ENCODE data around the gene TRPC6.

TRPC6 gene

GRCh38 chr11:101434026-101434643, 149.7 kb downstream of the TRPC6 start:
- H3K27ac ChIP-seq, result no peak overlapping the region
- H3K36me3 ChIP-seq (ENCODE audit: insufficient read depth, low read length), result no peaks in the 10 kb centered on the region
- no peaks in the 10 kb centered on the region for H3K9me3 ChIP-seq (ENCODE audit: low read depth, low read length)
- TF ChIP-seq POLR2AphosphoS5 (IDR thresholded peaks at IDR 0.05; ENCODE audit: borderline replicate concordance, low read depth, low read length), result no peak
- no peak for TF ChIP-seq EZH2 (IDR thresholded peaks at IDR 0.05)
- TF ChIP-seq FOXP2 (optimal IDR thresholded peaks at IDR 0.05; ENCODE audit: control extremely low read depth, extremely low read length, insufficient read depth), result no peak
- H3K4me3 ChIP-seq, result no peak overlapping the region
- no peak overlapping the region for H3K9ac ChIP-seq (ENCODE audit: insufficient read length)
- no peak for DNase-seq (ENCODE audit: low read depth, low spot score)

GRCh38 chr11:101433151-101433550, 150.7 kb downstream of the TRPC6 start:
- H3K9me3 ChIP-seq (ENCODE audit: low read depth, low read length), result no peaks in the 10 kb centered on the region
- DNase-seq (ENCODE audit: low read depth, low spot score), result no peak
- no peak overlapping the region for H3K9ac ChIP-seq (ENCODE audit: insufficient read length)
- no peak overlapping the region for H3K4me3 ChIP-seq
- TF ChIP-seq EZH2 (IDR thresholded peaks at IDR 0.05) (no peak), FOXP2 (optimal IDR thresholded peaks at IDR 0.05; ENCODE audit: control extremely low read depth, extremely low read length, insufficient read depth) (no peak), POLR2AphosphoS5 (IDR thresholded peaks at IDR 0.05; ENCODE audit: borderline replicate concordance, low read depth, low read length) (no peak)
- no peaks in the 10 kb centered on the region for H3K36me3 ChIP-seq (ENCODE audit: insufficient read depth, low read length)
- no peak overlapping the region for H3K27ac ChIP-seq

GRCh38 chr11:101429703-101430540, 153.9 kb downstream of the TRPC6 start:
- Histone ChIP-seq H3K9ac (ENCODE audit: insufficient read length) (no peak overlapping the region), H3K9me3 (ENCODE audit: low read depth, low read length) (no peaks in the 10 kb centered on the region), H3K4me3 (no peak overlapping the region), H3K36me3 (ENCODE audit: insufficient read depth, low read length) (no peaks in the 10 kb centered on the region), H3K27ac (no peak overlapping the region)
- TF ChIP-seq POLR2AphosphoS5 (IDR thresholded peaks at IDR 0.05; ENCODE audit: borderline replicate concordance, low read depth, low read length) (no peak), EZH2 (IDR thresholded peaks at IDR 0.05) (no peak), FOXP2 (optimal IDR thresholded peaks at IDR 0.05; ENCODE audit: control extremely low read depth, extremely low read length, insufficient read depth) (no peak)
- DNase-seq (ENCODE audit: low read depth, low spot score), result no peak

- Histone ChIP-seq H3K9me3 (ENCODE audit: low read depth, low read length) (no peaks in the 10 kb centered on the region), H3K9ac (ENCODE audit: insufficient read length) (no peak overlapping the region), H3K27ac (no peak overlapping the region), H3K4me3 (no peak overlapping the region), H3K36me3 (ENCODE audit: insufficient read depth, low read length) (no peaks in the 10 kb centered on the region)
- no peak for DNase-seq (ENCODE audit: low read depth, low spot score)
- no peak for TF ChIP-seq FOXP2 (optimal IDR thresholded peaks at IDR 0.05; ENCODE audit: control extremely low read depth, extremely low read length, insufficient read depth)
- TF ChIP-seq EZH2 (IDR thresholded peaks at IDR 0.05), result no peak
- no peak for TF ChIP-seq POLR2AphosphoS5 (IDR thresholded peaks at IDR 0.05; ENCODE audit: borderline replicate concordance, low read depth, low read length)
These were observed 154.9 kb downstream of the TRPC6 start for GRCh38 chr11:101428918-101429317.

- TF ChIP-seq FOXP2 (optimal IDR thresholded peaks at IDR 0.05; ENCODE audit: control extremely low read depth, extremely low read length, insufficient read depth) (no peak), EZH2 (IDR thresholded peaks at IDR 0.05) (no peak), POLR2AphosphoS5 (IDR thresholded peaks at IDR 0.05; ENCODE audit: borderline replicate concordance, low read depth, low read length) (no peak)
- no peak overlapping the region for H3K9ac ChIP-seq (ENCODE audit: insufficient read length)
- H3K9me3 ChIP-seq (ENCODE audit: low read depth, low read length), result no peaks in the 10 kb centered on the region; the same call in 1 of the 2 replicates
- DNase-seq (ENCODE audit: low read depth, low spot score), result no peak
- no peak overlapping the region for H3K27ac ChIP-seq
- no peak overlapping the region for H3K4me3 ChIP-seq
- no peaks in the 10 kb centered on the region for H3K36me3 ChIP-seq (ENCODE audit: insufficient read depth, low read length)
These were observed 176.5 kb downstream of the TRPC6 start for GRCh38 chr11:101407324-101407723.

Measured in SK-N-MC (cell line).